HG03342 (cell line): ENCODE data around the gene CBX5.
"Not testable (repeated sequence)": the region's sequence is repeated elsewhere in the genome, so short reads cannot be mapped to it uniquely, and the experiment has no call there.

ENCODE experiments used
- ATAC-seq: cut with Tn5 transposase; IDR thresholded peaks from one replicate; pipeline ENCODE4 v1.9.1; 2021; ENCODE audit warnings: mild to moderate bottlenecking, moderate library complexity; ENCODE audit not compliant: unreplicated experiment

CBX5 gene

GRCh38 chr12:54294953-54295566 is 15.1 kb upstream of the CBX5 start:
- no peak for ATAC-seq

- ATAC-seq, result peak; percentile 51
Measured at GRCh38 chr12:54294152-54294952, 14.4 kb upstream of the CBX5 start.

GRCh38 chr12:54292931-54293241 is 13.0 kb upstream of the CBX5 start:
- ATAC-seq, result no peak

GRCh38 chr12:54292083-54292930 is 12.4 kb upstream of the CBX5 start:
- ATAC-seq, result no peak

- ATAC-seq, result no peak
Measured at GRCh38 chr12:54287261-54288157, 7.6 kb upstream of the CBX5 start.

GRCh38 chr12:54286042-54287030 is 6.4 kb upstream of the CBX5 start:
- no peak for ATAC-seq

GRCh38 chr12:54285150-54286041 is 5.5 kb upstream of the CBX5 start:
- no peak for ATAC-seq

GRCh38 chr12:54284070-54284780 is 4.3 kb upstream of the CBX5 start:
- ATAC-seq, result not testable (repeated sequence)

- ATAC-seq, result no peak
Measured at GRCh38 chr12:54282949-54283593, 3.1 kb upstream of the CBX5 start.

GRCh38 chr12:54281694-54282093 is 1.8 kb upstream of the CBX5 start:
- not testable (repeated sequence) for ATAC-seq

- ATAC-seq, result not testable (repeated sequence)
Measured at GRCh38 chr12:54281261-54281638, 1.3 kb upstream of the CBX5 start.

- peak; percentile 84 for ATAC-seq
Measured at GRCh38 chr12:54280468-54281260, 742 bp upstream of the CBX5 start, which contains the start of gene HNRNPA1. TSS of gene HNRNPA1 (plus strand) at chr12:54280726. CDS start at chr12:54280808, 82 bp downstream.

- ATAC-seq, result no peak
Measured at GRCh38 chr12:54279227-54279631, 693 bp downstream of the CBX5 start.

GRCh38 chr12:54277823-54278276 is 2.1 kb downstream of the CBX5 start:
- ATAC-seq, result no peak

GRCh38 chr12:54276368-54276767 is 3.6 kb downstream of the CBX5 start:
- no peak for ATAC-seq

GRCh38 chr12:54273981-54274380 is 5.9 kb downstream of the CBX5 start:
- no peak for ATAC-seq
